C4-2B (cell line): ENCODE results near the gene ANXA1.

ENCODE experiments used
- ZFX ChIP-seq: fragments of 450-650 bp; IDR thresholded peaks from 2 replicates; pipeline ENCODE4 v1.6.1; 2017
- TF ChIP-seq, protein P1 (sequence below): fragments of 450-650 bp; conservative IDR thresholded peaks from 2 replicates; pipeline ENCODE4 v1.5.1; 2017; ENCODE audit warnings: mild to moderate bottlenecking

- TF ChIP-seq, protein P1, sequence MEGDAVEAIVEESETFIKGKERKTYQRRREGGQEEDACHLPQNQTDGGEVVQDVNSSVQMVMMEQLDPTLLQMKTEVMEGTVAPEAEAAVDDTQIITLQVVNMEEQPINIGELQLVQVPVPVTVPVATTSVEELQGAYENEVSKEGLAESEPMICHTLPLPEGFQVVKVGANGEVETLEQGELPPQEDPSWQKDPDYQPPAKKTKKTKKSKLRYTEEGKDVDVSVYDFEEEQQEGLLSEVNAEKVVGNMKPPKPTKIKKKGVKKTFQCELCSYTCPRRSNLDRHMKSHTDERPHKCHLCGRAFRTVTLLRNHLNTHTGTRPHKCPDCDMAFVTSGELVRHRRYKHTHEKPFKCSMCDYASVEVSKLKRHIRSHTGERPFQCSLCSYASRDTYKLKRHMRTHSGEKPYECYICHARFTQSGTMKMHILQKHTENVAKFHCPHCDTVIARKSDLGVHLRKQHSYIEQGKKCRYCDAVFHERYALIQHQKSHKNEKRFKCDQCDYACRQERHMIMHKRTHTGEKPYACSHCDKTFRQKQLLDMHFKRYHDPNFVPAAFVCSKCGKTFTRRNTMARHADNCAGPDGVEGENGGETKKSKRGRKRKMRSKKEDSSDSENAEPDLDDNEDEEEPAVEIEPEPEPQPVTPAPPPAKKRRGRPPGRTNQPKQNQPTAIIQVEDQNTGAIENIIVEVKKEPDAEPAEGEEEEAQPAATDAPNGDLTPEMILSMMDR: no peak
- no peak for TF ChIP-seq ZFX
Measured at GRCh38 chr9:73202980-73203379, 51.3 kb downstream of the ANXA1 start.
